ENCODE data around the gene PVRIG. TPM values are rescaled to one million over a fixed set of nuclear protein-coding genes. Genes with fewer than 3 reads are reported as not detected.
"Not testable (repeated sequence)": the region's sequence is repeated elsewhere in the genome, so short reads cannot be mapped to it uniquely, and the experiment has no call there.

Gene PVRIG
- total RNA-seq, 2 donors from 2014 or later = not detected

DNA sequence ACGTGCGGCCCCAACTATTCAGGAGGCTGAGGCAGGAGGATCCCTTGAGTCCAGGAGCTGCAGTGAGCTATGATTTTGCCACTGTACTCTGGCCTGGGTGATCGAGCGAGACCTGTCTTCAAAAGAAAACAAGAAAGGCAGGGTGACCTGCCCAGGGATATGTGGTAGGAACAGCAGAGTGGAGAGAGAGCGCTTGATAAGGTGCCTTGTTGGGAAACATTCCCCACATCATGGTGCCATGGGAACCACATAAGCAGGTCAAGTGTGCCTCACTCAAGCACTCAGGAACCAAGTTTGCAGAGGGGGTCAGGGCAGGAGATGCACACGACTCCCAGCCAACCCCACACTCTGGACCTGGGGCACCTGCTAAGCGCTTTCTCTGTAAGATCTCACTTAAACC lies 37.3 kb downstream of the PVRIG start:
- Histone ChIP-seq H3K27ac (no peak overlapping the region), H3K4me1 (replicated peaks) (no peaks in the 10 kb centered on the region), H3K36me3 (no peaks in the 10 kb centered on the region), H3K27me3 (replicated peaks; ENCODE audit: insufficient read depth) (no peaks in the 10 kb centered on the region), H3K4me3 (no peak overlapping the region), H3K9me3 (no peaks in the 10 kb centered on the region)
- DNase-seq (ENCODE audit: low spot score) = no peak
- intact Hi-C loops (cut with DNase I) = no loop called here
- TF ChIP-seq POLR2AphosphoS5 (IDR thresholded peaks at IDR 0.05) = no peak
- TF ChIP-seq, protein P1, sequence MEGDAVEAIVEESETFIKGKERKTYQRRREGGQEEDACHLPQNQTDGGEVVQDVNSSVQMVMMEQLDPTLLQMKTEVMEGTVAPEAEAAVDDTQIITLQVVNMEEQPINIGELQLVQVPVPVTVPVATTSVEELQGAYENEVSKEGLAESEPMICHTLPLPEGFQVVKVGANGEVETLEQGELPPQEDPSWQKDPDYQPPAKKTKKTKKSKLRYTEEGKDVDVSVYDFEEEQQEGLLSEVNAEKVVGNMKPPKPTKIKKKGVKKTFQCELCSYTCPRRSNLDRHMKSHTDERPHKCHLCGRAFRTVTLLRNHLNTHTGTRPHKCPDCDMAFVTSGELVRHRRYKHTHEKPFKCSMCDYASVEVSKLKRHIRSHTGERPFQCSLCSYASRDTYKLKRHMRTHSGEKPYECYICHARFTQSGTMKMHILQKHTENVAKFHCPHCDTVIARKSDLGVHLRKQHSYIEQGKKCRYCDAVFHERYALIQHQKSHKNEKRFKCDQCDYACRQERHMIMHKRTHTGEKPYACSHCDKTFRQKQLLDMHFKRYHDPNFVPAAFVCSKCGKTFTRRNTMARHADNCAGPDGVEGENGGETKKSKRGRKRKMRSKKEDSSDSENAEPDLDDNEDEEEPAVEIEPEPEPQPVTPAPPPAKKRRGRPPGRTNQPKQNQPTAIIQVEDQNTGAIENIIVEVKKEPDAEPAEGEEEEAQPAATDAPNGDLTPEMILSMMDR (IDR thresholded peaks at IDR 0.05) = no peak
- TF ChIP-seq POLR2A (IDR thresholded peaks at IDR 0.05) = no peak
- WGBS = 92% methylated on average over 7 of the region's 7 CpGs

DNA sequence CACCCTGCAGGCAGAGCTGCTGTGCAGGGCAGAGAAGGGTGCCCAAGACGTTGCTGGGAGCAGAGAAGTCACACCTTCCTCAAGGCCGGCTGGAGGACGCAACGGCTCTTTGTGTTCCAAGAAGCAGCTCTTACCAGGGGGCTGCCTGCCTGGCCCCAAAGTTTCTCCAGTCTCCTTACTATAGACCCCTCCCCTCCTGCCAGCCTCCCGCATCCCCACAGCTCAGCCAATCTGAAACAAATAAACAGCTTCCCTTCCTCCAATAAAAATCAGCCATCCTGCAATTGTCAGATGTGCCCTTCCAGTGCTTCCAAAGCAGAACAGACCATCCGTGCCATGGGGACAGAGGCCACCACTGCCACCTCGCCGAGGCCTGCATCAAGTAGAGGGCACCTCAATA lies 40.2 kb downstream of the PVRIG start:
- DNase-seq (ENCODE audit: low spot score); H3K36me3 ChIP-seq; H3K9me3 ChIP-seq; H3K27ac ChIP-seq; H3K27me3 ChIP-seq (replicated peaks; ENCODE audit: insufficient read depth); H3K4me3 ChIP-seq; intact Hi-C loops (cut with DNase I); H3K4me1 ChIP-seq (replicated peaks): not testable (repeated sequence)
- WGBS = 81% methylated on average over 8 of the region's 8 CpGs

DNA sequence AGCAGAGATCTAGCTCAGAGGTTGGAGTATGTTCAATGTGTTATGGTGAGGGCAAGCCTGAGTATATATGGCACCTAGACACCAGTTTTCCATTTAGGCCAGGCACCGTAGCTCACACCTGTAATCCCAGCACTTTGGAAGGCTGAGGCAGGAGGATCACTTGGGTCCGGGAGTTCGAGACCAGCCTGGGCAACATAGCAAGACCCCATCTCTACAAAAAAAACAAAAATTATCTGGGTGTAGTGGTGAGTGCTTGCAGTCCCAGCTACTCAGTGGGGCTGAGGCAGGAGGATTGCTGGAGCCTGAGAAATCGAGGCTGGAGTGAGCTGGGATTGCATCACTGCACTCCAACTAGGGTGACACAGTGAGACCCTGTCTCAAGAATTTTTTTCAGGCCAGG lies 43.1 kb downstream of the PVRIG start:
- DNase-seq (ENCODE audit: low spot score); H3K27me3 ChIP-seq (replicated peaks; ENCODE audit: insufficient read depth); H3K9me3 ChIP-seq; intact Hi-C loops (cut with DNase I); H3K4me1 ChIP-seq (replicated peaks); H3K27ac ChIP-seq; H3K36me3 ChIP-seq; H3K4me3 ChIP-seq: not testable (repeated sequence)
- WGBS = 96% methylated on average over 4 of the region's 4 CpGs

DNA sequence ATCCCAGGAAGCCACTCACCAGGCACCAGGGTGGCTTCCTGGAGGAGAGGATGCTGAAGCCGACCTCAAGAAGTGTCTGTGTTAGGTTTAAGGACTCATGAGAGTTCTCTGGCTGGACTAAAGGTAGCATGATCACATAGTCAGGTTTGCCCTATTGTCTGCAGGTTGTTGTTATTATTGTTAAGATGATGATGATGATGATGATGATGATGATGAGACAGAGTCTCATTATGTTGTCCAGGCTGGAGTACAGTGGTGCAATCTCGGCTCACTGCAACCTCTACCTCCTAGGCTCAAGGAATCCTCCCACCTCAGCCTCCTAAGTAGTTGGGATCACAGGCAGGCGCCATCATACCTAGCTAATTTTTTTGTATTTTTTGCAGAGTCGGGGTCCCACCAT lies 44.5 kb downstream of the PVRIG start:
- 97% methylated on average over 4 of the region's 4 CpGs for WGBS
- H3K4me3 ChIP-seq; DNase-seq (ENCODE audit: low spot score); H3K27ac ChIP-seq; H3K36me3 ChIP-seq; H3K27me3 ChIP-seq (replicated peaks; ENCODE audit: insufficient read depth); intact Hi-C loops (cut with DNase I); H3K4me1 ChIP-seq (replicated peaks); H3K9me3 ChIP-seq: not testable (repeated sequence)

DNA sequence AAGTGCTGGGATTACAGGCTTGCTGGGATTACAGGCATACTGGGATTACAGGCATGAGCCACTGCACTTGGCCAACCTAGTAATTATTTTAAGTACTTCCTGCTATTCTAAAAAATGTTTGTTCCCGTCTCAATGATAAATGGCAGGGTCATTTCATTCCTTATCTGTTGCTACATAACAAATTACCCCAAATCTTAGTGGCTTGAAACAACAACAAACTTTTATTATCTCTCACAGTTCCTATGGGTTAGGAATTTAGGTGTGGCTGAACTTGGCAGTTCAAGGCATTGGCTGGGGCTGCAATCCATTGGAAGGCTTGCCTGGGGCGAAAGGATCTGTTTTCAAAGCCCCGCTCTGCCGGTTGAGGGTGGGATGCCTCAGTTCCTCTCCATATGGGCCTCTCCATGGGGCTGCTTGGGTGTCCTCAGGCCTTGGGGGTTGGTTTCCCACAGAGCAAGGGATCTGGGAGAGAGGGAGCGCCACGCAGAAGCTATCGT lies 45.0 kb downstream of the PVRIG start:
- H3K27ac ChIP-seq; H3K9me3 ChIP-seq; H3K4me3 ChIP-seq; H3K36me3 ChIP-seq; DNase-seq (ENCODE audit: low spot score); H3K4me1 ChIP-seq (replicated peaks); H3K27me3 ChIP-seq (replicated peaks; ENCODE audit: insufficient read depth); intact Hi-C loops (cut with DNase I): not testable (repeated sequence)
- 75% methylated on average over 7 of the region's 7 CpGs for WGBS

DNA sequence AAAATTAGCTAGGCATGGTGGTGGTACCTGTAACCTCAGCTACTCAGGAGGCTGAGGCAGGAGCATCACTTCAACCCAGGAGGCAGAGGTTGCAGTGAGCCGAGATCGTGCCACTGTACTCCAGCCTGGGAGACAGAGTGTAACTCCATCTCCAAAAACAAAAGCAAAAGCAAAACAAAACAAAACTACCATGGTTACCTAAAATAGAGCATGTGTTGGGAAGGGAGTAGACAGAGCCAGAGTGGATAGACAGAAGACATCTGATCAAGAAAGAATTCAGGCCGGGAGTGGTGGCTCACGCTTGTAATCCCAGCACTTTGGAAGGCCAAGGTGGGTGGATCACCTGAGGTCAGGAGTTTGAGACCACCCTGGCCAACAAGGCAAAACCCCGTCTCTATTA lies 46.1 kb downstream of the PVRIG start:
- whole genome bisulfite sequencing = 87% methylated on average over 5 of the region's 5 CpGs
- H3K27me3 ChIP-seq (replicated peaks; ENCODE audit: insufficient read depth); H3K27ac ChIP-seq; DNase-seq (ENCODE audit: low spot score); intact Hi-C loops (cut with DNase I); H3K36me3 ChIP-seq; H3K4me1 ChIP-seq (replicated peaks); H3K4me3 ChIP-seq; H3K9me3 ChIP-seq: not testable (repeated sequence)

DNA sequence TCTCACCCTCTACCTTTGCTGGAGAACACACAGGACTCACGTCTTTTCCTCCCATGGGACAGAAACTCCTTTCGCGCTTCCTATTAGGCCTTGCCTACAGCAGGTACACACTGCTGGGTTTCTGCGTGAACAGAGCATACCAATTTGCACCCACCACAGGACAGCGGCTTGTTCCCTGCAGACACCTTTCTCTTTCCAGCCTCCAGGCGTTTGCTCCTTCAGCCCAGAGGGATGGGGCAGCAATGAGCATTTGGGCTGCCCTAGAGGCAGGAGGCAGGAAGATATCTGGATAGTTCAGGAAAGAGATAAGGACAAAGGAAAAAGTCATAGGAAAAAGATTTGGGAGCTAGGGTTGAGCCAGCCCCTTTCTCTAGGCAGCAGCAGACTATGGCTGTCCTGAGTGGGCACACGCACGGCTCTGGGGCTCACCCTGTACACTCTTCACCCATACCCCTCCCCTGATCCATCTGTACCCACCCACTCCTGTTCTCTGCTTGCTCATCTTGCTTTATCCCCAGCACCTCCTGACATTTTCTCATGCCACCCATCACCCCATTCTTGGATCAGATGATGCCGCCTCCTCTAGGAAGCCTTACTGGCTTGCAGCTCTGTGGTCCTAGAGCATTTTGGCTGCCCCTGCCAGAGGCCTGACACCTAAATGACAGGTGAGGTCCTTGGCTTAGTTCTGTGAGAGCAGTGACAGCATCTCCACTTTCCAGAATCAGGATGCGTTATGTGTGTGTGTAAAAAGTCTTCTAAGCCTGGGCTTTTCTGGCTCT lies 47.0 kb downstream of the PVRIG start:
- Histone ChIP-seq H3K4me1 (replicated peaks) (no peaks in the 10 kb centered on the region), H3K9me3 (no peaks in the 10 kb centered on the region), H3K4me3 (no peak overlapping the region), H3K27me3 (replicated peaks; ENCODE audit: insufficient read depth) (no peaks in the 10 kb centered on the region), H3K36me3 (no peaks in the 10 kb centered on the region), H3K27ac (no peak overlapping the region)
- no peak for DNase-seq (ENCODE audit: low spot score)
- intact Hi-C loops (cut with DNase I) = no loop called here
- 86% methylated on average over 10 of the region's 10 CpGs for WGBS
- TF ChIP-seq POLR2A (IDR thresholded peaks at IDR 0.05) (no peak), POLR2AphosphoS5 (IDR thresholded peaks at IDR 0.05) (no peak)
- TF ChIP-seq, protein P1 (IDR thresholded peaks at IDR 0.05) = no peak

Measured in prostate gland (tissue), 2 donors.